ENCODE results near the gene TAS2R5. TPM values are rescaled to one million over a fixed set of nuclear protein-coding genes. Genes with fewer than 3 reads are reported as not detected.
"Not testable (repeated sequence)": the region's sequence is repeated elsewhere in the genome, so short reads cannot be mapped to it uniquely, and the experiment has no call there.

The TAS2R5 gene
- total and polyA plus RNA-seq, 5 donors from 2014 or later = 0.15 to 0.57 (median 0.26) TPM; not detected in 1

GRCh38 chr7:141770083-141770583 lies 19.9 kb upstream of the TAS2R5 start:
- not testable (repeated sequence) for ATAC-seq (ENCODE audit: low read depth in 2 of 2); H3K4me1 Mint-ChIP-seq; H3K4me3 ChIP-seq (ENCODE audit: low read depth, low read length); H3K4me1 ChIP-seq (ENCODE audit: control insufficient read depth, insufficient read depth, low read length, poor library complexity, severe bottlenecking); H3K4me3 Mint-ChIP-seq; H3K27me3 ChIP-seq (ENCODE audit: control insufficient read depth, insufficient read depth, low read length); H3K27ac ChIP-seq (ENCODE audit: insufficient read depth, low read length, poor library complexity, severe bottlenecking); DNase-seq; H3K9me3 Mint-ChIP-seq; H3K27ac Mint-ChIP-seq; H3K9me3 ChIP-seq (ENCODE audit: control insufficient read depth in 2 of 2, low read length in 2 of 2); H3K27me3 Mint-ChIP-seq; H3K36me3 ChIP-seq (ENCODE audit: control insufficient read depth, insufficient read depth, low read length)
- peaks cover 35% of the 10 kb centered on the region for H3K36me3 Mint-ChIP-seq

- peaks cover 11% of the 10 kb centered on the region for H3K36me3 ChIP-seq (ENCODE audit: control insufficient read depth, insufficient read depth, low read length)
- H3K27me3 ChIP-seq (ENCODE audit: control insufficient read depth, insufficient read depth, low read length) = no peaks in the 10 kb centered on the region
- DNase-seq (no peak), ATAC-seq (ENCODE audit: low read depth in 2 of 2) (no peak)
- no peak within 1 kb of the TSS for H3K27ac ChIP-seq (ENCODE audit: insufficient read depth, low read length, poor library complexity, severe bottlenecking)
- no peaks in the 10 kb centered on the region for H3K4me1 ChIP-seq (ENCODE audit: control insufficient read depth, insufficient read depth, low read length, poor library complexity, severe bottlenecking)
- H3K4me3 Mint-ChIP-seq = no peak within 1 kb of the TSS
- H3K9me3 ChIP-seq (ENCODE audit: control insufficient read depth in 2 of 2, low read length in 2 of 2) = no peaks in the 10 kb centered on the region
- no peak within 1 kb of the TSS for H3K27ac Mint-ChIP-seq
- peaks cover 0 to 6% (median under 1%) of the 10 kb centered on the region in 4 donors for H3K4me1 Mint-ChIP-seq
- peaks cover 0 to 2% (median 0%) of the 10 kb centered on the region in 7 donors for H3K9me3 Mint-ChIP-seq
- peaks cover 43% of the 10 kb centered on the region for H3K36me3 Mint-ChIP-seq
- no peak within 1 kb of the TSS for H3K4me3 ChIP-seq (ENCODE audit: low read depth, low read length)
- H3K27me3 Mint-ChIP-seq = no peaks in the 10 kb centered on the region
Observed at GRCh38 chr7:141776374-141776773, 13.6 kb upstream of the TAS2R5 start, which contains the start of gene TAS2R4. TAS2R4 (plus strand) TSS chr7:141776674; CDS start chr7:141778489, 1,815 bp downstream.

DNA sequence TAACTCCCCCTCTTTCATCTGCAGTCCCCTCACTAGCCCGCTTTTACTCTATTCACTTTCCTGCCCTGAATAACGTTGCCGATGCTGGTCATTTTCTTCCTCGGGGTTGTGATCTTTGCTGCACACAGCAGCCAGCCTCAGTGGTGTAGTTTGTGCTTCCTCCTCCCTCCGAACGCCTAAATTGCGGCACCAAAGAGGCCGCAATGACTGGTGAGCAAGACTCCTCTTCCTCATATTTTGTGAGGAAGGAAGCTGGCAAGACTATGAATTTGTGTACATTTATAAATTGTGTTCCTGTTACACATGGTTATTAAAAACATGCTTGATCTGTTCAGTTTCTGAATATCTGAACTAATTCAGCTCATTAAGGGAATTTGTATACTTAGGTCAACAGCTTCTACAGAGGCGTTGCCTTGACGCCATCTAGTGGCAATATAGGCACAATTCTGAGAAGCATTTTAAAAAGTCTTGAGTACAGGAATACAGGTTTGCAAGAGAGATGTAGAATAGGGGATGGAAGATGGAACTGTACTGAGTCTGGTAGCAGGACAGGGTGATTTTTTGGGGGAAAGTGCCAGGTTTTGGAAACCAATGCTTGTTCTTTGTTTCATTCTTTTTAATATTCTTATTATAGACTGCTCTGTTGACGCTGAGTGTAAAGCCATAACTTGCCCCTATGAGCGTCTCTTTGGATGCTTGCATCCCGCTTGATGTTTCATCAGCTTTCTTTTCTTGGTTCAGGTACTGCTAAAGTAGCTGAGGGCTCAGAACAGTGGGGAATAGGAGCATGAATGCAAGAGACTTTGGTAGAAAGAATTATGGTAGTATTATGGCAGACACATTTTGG lies 4.1 kb upstream of the TAS2R5 start:
- Histone ChIP-seq H3K9me3 (ENCODE audit: control insufficient read depth in 2 of 2, low read length in 2 of 2) (no peaks in the 10 kb centered on the region), H3K27me3 (ENCODE audit: control insufficient read depth, insufficient read depth, low read length) (no peaks in the 10 kb centered on the region), H3K27ac (ENCODE audit: insufficient read depth, low read length, poor library complexity, severe bottlenecking) (no peak overlapping the region), H3K36me3 (ENCODE audit: control insufficient read depth, insufficient read depth, low read length) (peaks cover 3% of the 10 kb centered on the region), H3K4me1 (ENCODE audit: control insufficient read depth, insufficient read depth, low read length, poor library complexity, severe bottlenecking) (no peaks in the 10 kb centered on the region), H3K4me3 (ENCODE audit: low read depth, low read length) (no peak overlapping the region)
- Mint-ChIP-seq H3K27ac (no peak overlapping the region), H3K4me1 (peaks cover 0 to 4% (median 3%) of the 10 kb centered on the region in 4 donors), H3K36me3 (peaks cover 13% of the 10 kb centered on the region), H3K27me3 (no peaks in the 10 kb centered on the region), H3K9me3 (no peaks in the 10 kb centered on the region), H3K4me3 (no peak overlapping the region)
- DNase-seq (peak; percentile 2 to 68 (median 34)), ATAC-seq (ENCODE audit: low read depth in 2 of 2) (no peak)

GRCh38 chr7:141788296-141788695 lies 1.7 kb upstream of the TAS2R5 start:
- H3K27ac Mint-ChIP-seq = no peak overlapping the region
- H3K36me3 ChIP-seq (ENCODE audit: control insufficient read depth, insufficient read depth, low read length) = peaks cover 3% of the 10 kb centered on the region

DNA sequence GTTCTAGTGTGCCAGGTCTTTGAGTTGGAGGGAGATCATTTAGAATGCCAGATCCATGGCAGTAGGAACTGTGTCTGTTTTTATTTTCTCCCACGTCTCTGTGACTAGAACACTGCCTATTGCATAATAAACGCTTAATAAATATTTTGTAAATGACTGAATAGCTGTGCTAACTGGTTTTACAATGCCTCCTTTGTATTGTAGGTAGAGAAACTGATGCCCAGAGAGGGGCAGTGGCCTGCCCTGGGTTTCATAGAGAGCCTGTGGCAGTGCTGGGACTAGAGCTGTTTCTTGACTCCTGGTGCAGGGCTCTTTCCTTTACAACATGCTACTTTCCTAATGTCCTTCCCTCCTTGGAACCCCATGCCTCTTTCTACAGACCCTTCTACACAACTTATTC lies 2.5 kb downstream of the TAS2R5 start:
- Mint-ChIP-seq H3K27me3 (no peaks in the 10 kb centered on the region), H3K27ac (no peak overlapping the region), H3K4me3 (no peak overlapping the region), H3K4me1 (peaks cover 0 to 3% (median 0%) of the 10 kb centered on the region in 4 donors), H3K9me3 (peaks cover 0 to 4% (median 0%) of the 10 kb centered on the region in 7 donors), H3K36me3 (peaks cover 29% of the 10 kb centered on the region)
- DNase-seq = no peak
- no peak overlapping the region for H3K27ac ChIP-seq (ENCODE audit: insufficient read depth, low read length, poor library complexity, severe bottlenecking)
- peaks cover 3% of the 10 kb centered on the region for H3K36me3 ChIP-seq (ENCODE audit: control insufficient read depth, insufficient read depth, low read length)
- no peaks in the 10 kb centered on the region for H3K9me3 ChIP-seq (ENCODE audit: control insufficient read depth in 2 of 2, low read length in 2 of 2)
- no peaks in the 10 kb centered on the region for H3K27me3 ChIP-seq (ENCODE audit: control insufficient read depth, insufficient read depth, low read length)
- H3K4me1 ChIP-seq (ENCODE audit: control insufficient read depth, insufficient read depth, low read length, poor library complexity, severe bottlenecking) = no peaks in the 10 kb centered on the region
- ATAC-seq (ENCODE audit: low read depth in 2 of 2) = no peak
- no peak overlapping the region for H3K4me3 ChIP-seq (ENCODE audit: low read depth, low read length)

More at GRCh38 chr7:141788296-141788695, 1.7 kb upstream of the TAS2R5 start:
- Histone ChIP-seq H3K27me3 (ENCODE audit: control insufficient read depth, insufficient read depth, low read length) (no peaks in the 10 kb centered on the region), H3K4me3 (ENCODE audit: low read depth, low read length) (no peak overlapping the region), H3K4me1 (ENCODE audit: control insufficient read depth, insufficient read depth, low read length, poor library complexity, severe bottlenecking) (no peaks in the 10 kb centered on the region), H3K27ac (ENCODE audit: insufficient read depth, low read length, poor library complexity, severe bottlenecking) (no peak overlapping the region), H3K9me3 (ENCODE audit: control insufficient read depth in 2 of 2, low read length in 2 of 2) (no peaks in the 10 kb centered on the region)
- no peak for ATAC-seq (ENCODE audit: low read depth in 2 of 2)
- H3K4me1 Mint-ChIP-seq = peaks cover 0 to 4% (median 3%) of the 10 kb centered on the region in 4 donors
- H3K36me3 Mint-ChIP-seq = peaks cover 20% of the 10 kb centered on the region
- no peak for DNase-seq
- no peaks in the 10 kb centered on the region for H3K27me3 Mint-ChIP-seq
- H3K4me3 Mint-ChIP-seq = no peak overlapping the region
- H3K9me3 Mint-ChIP-seq = no peaks in the 10 kb centered on the region

DNA sequence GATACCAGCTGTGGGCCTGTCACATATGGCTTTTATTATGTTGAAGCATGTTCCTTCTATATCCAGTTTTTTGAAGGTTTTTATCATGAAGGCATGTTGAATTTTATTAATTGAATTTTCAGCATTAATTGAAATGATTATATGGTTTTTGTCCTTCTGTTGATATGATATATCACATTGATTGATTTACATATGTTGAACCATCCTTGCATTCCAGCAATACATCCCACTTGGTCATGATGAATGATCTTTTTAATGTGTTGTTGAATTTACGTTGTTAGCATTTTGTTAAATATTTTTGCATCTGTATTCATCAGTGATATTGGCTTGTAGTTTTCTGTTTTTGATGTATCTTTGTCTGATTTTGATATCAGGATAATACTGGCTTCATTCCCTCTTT lies 30.1 kb downstream of the TAS2R5 start:
- no peaks in the 10 kb centered on the region for H3K4me1 Mint-ChIP-seq
- H3K9me3 Mint-ChIP-seq = peaks cover 0 to 48% (median 17%) of the 10 kb centered on the region in 7 donors

GRCh38 chr7:141822432-141822831 lies 32.4 kb downstream of the TAS2R5 start:
- not testable (repeated sequence) for H3K27me3 Mint-ChIP-seq; H3K4me3 ChIP-seq (ENCODE audit: low read depth, low read length); H3K4me1 ChIP-seq (ENCODE audit: control insufficient read depth, insufficient read depth, low read length, poor library complexity, severe bottlenecking); H3K27ac Mint-ChIP-seq; H3K36me3 ChIP-seq (ENCODE audit: control insufficient read depth, insufficient read depth, low read length); H3K27ac ChIP-seq (ENCODE audit: insufficient read depth, low read length, poor library complexity, severe bottlenecking); H3K4me3 Mint-ChIP-seq; H3K27me3 ChIP-seq (ENCODE audit: control insufficient read depth, insufficient read depth, low read length); DNase-seq; H3K4me1 Mint-ChIP-seq; H3K36me3 Mint-ChIP-seq; ATAC-seq (ENCODE audit: low read depth in 2 of 2)
- peaks cover 0 to 48% (median 18%) of the 10 kb centered on the region in 7 donors for H3K9me3 Mint-ChIP-seq
- peaks cover 13 to 19% of the 10 kb centered on the region in 2 experiments for H3K9me3 ChIP-seq (ENCODE audit: control insufficient read depth in 2 of 2, low read length in 2 of 2)

More for the DNA sequence above, 30.1 kb downstream of the TAS2R5 start:
- ATAC-seq (ENCODE audit: low read depth in 2 of 2) (no peak), DNase-seq (no peak)
- no peaks in the 10 kb centered on the region for H3K27me3 ChIP-seq (ENCODE audit: control insufficient read depth, insufficient read depth, low read length)
- H3K27ac ChIP-seq (ENCODE audit: insufficient read depth, low read length, poor library complexity, severe bottlenecking) = no peak overlapping the region
- H3K36me3 ChIP-seq (ENCODE audit: control insufficient read depth, insufficient read depth, low read length) = no peaks in the 10 kb centered on the region
- no peak overlapping the region for H3K4me3 ChIP-seq (ENCODE audit: low read depth, low read length)
- H3K9me3 ChIP-seq (ENCODE audit: control insufficient read depth in 2 of 2, low read length in 2 of 2) = peaks cover 13 to 19% of the 10 kb centered on the region in 2 experiments
- Mint-ChIP-seq H3K27ac (no peak overlapping the region), H3K36me3 (peaks cover 9% of the 10 kb centered on the region), H3K27me3 (peaks cover 4% of the 10 kb centered on the region), H3K4me3 (no peak overlapping the region)
- no peaks in the 10 kb centered on the region for H3K4me1 ChIP-seq (ENCODE audit: control insufficient read depth, insufficient read depth, low read length, poor library complexity, severe bottlenecking)

Measured in CD4-positive, CD25-positive, alpha-beta regulatory T cell (primary cell).